GM23338 (cell line): Measurements from ENCODE around the gene CNOT4. TPM values are rescaled to one million over a fixed set of nuclear protein-coding genes. Genes with fewer than 3 reads are reported as not detected.

Source experiments
- ATAC-seq: fragments of 200-7000 bp; cut with Tn5 transposase; 3 replicates; pipeline ENCODE4 v1.9.1; 2020
- DNase-seq: peaks from one replicate; pipeline ENCODE4 v3.0.0-alpha.2; 2015; ENCODE audit warnings: low spot score
- H2AFZ ChIP-seq: fragments of 200-600 bp; sonication (generic); 2 replicates; pipeline ENCODE4 v1.8.0; 2016; ENCODE audit warnings: antibody characterized with exemption, mild to moderate bottlenecking, moderate library complexity
- H3F3A ChIP-seq: fragments of 200-600 bp; sonication (generic); replicated peaks from 2 replicates; pipeline ENCODE4 v1.8.0; 2017; ENCODE audit warnings: antibody characterized with exemption, mixed run types, low read depth
- H3K27ac ChIP-seq: fragments of 200-600 bp; sonication (generic); 2 replicates; pipeline ENCODE4 v1.6.1; 2016; ENCODE audit warnings: low read depth
- H3K27me3 ChIP-seq: fragments of 200-600 bp; sonication (generic); 2 replicates; pipeline ENCODE4 v1.8.0; 2016; ENCODE audit warnings: mild to moderate bottlenecking, mixed run types, moderate library complexity; ENCODE audit not compliant: insufficient read depth
- H3K36me3 ChIP-seq: fragments of 200-600 bp; sonication (generic); 2 replicates; pipeline ENCODE4 v1.8.0; 2016; ENCODE audit warnings: mild to moderate bottlenecking; ENCODE audit not compliant: insufficient read depth
- H3K4me1 ChIP-seq: fragments of 200-600 bp; sonication (generic); 2 replicates; pipeline ENCODE4 v1.8.0; 2016; ENCODE audit warnings: mild to moderate bottlenecking, moderate library complexity; ENCODE audit not compliant: insufficient read depth
- H3K4me2 ChIP-seq: fragments of 200-600 bp; sonication (generic); 2 replicates; pipeline ENCODE4 v1.7.1; 2017; ENCODE audit warnings: mixed run types
- H3K4me3 ChIP-seq: fragments of 200-600 bp; sonication (generic); 2 replicates; pipeline ENCODE4 v1.6.1; 2016; ENCODE audit warnings: mixed run types
- H3K79me2 ChIP-seq: fragments of 200-600 bp; sonication (generic); replicated peaks from 2 replicates; pipeline ENCODE4 v1.8.0; 2017; ENCODE audit warnings: mild to moderate bottlenecking; ENCODE audit not compliant: insufficient read depth
- H3K9me2 ChIP-seq: fragments of 200-600 bp; sonication (generic); 2 replicates; pipeline ENCODE4 v1.8.0; 2017; ENCODE audit not compliant: insufficient read depth
- H4K20me1 ChIP-seq: fragments of 200-600 bp; sonication (generic); replicated peaks from 2 replicates; pipeline ENCODE4 v1.8.0; 2017; ENCODE audit warnings: mild to moderate bottlenecking; ENCODE audit not compliant: insufficient read depth
- H3K27ac Mint-ChIP-seq: 2 replicates; pipeline ENCODE4 v1.8.0; 2020; ENCODE audit warnings: inconsistent platforms, mild to moderate bottlenecking, moderate library complexity, mixed read lengths
- H3K27me3 Mint-ChIP-seq: 3 replicates; pipeline ENCODE4 v1.8.0; 2022; ENCODE audit warnings: low read depth, mild to moderate bottlenecking, moderate library complexity, mixed read lengths, inconsistent platforms; ENCODE audit not compliant: insufficient read depth, poor library complexity
- H3K36me3 Mint-ChIP-seq: 3 replicates; pipeline ENCODE4 v1.8.0; 2021; ENCODE audit warnings: low read depth, mild to moderate bottlenecking, inconsistent platforms, moderate library complexity, mixed read lengths
- H3K4me1 Mint-ChIP-seq: 3 replicates; pipeline ENCODE4 v1.8.0; 2020; ENCODE audit warnings: mild to moderate bottlenecking, inconsistent platforms, mixed read lengths
- H3K4me3 Mint-ChIP-seq: 3 replicates; pipeline ENCODE4 v1.8.0; 2021; ENCODE audit warnings: moderate library complexity, mild to moderate bottlenecking, inconsistent platforms, mixed read lengths
- H3K9me3 Mint-ChIP-seq: 3 replicates; pipeline ENCODE4 v1.8.0; 2020; ENCODE audit warnings: moderate library complexity, mild to moderate bottlenecking, inconsistent platforms, mixed read lengths
- CREB1 ChIP-seq: fragments of 250-450 bp; sonication (Bioruptor Pico); IDR thresholded peaks from 2 replicates; pipeline ENCODE4 v1.5.0; 2020; ENCODE audit warnings: low read depth, mild to moderate bottlenecking, moderate library complexity
- CTCF ChIP-seq, 2 experiments: fragments of 200-600 bp in 1 of 2; sonication (generic) in 1 of 2; conservative IDR thresholded peaks; 2 replicates each; pipeline versions ENCODE4 v1.5.1 to v1.6.1; 2016 to 2017; ENCODE audit warnings: antibody characterized with exemption in 2 of 2, low read depth in 2 of 2, mild to moderate bottlenecking in 2 of 2, moderate library complexity in 1 of 2
- EZH2 ChIP-seq: fragments of 200-600 bp; sonication (generic); IDR thresholded peaks from one replicate; pipeline ENCODE4 v1.8.0; 2017; ENCODE audit warnings: antibody characterized with exemption, mild to moderate bottlenecking, low read depth; ENCODE audit not compliant: unreplicated experiment
- JUNB ChIP-seq: IDR thresholded peaks from one replicate; pipeline ENCODE4 v1.6.1; 2016; ENCODE audit warnings: antibody characterized with exemption; ENCODE audit not compliant: unreplicated experiment
- NANOG ChIP-seq: IDR thresholded peaks from 2 replicates; pipeline ENCODE4 v1.6.1; 2016; ENCODE audit warnings: antibody characterized with exemption, borderline replicate concordance
- REST ChIP-seq: IDR thresholded peaks from one replicate; pipeline ENCODE4 v1.6.1; 2018; ENCODE audit warnings: antibody characterized with exemption; ENCODE audit not compliant: unreplicated experiment
- ZNF114 ChIP-seq: fragments of 250-450 bp; sonication (Bioruptor Pico); IDR thresholded peaks from 2 replicates; pipeline ENCODE4 v1.5.0; 2020; ENCODE audit warnings: mild to moderate bottlenecking, moderate library complexity
- ZNF462 ChIP-seq: fragments of 250-450 bp; sonication (Bioruptor Pico); IDR thresholded peaks from 2 replicates; pipeline ENCODE4 v1.5.0; 2020; ENCODE audit warnings: mild to moderate bottlenecking, moderate library complexity
- polyA plus RNA-seq: library from polyadenylated mRNA; unstranded; fragments of >200 nt; fragmentation: Nextera tagmentation; extraction: Ambion mirVana; gene quantifications from 2 replicates; pipeline ENCODE4 v1.2.1, GENCODE V29; 2016
- total RNA-seq: library from RNA; depleted of rRNA; stranded (reverse); fragments of >200 nt; shearing (Covaris generic); gene quantifications from 2 replicates; pipeline ENCODE4 v1.2.3, GENCODE V29; 2014

The CNOT4 gene
- total and polyA plus RNA-seq, 2 experiments from 2014 or later: 18.9 to 26.2 TPM

GRCh38 chr7:135467207-135467711 lies 42.6 kb downstream of the CNOT4 start (continued):
- TF ChIP-seq REST: no peak

GRCh38 chr7:135466442-135467206 lies 43.3 kb downstream of the CNOT4 start:
- H3K4me3 Mint-ChIP-seq: no peak overlapping the region
- no peak overlapping the region for H2AFZ ChIP-seq
- H3K27ac Mint-ChIP-seq: no peak overlapping the region
- no peaks in the 10 kb centered on the region; the same call in 2 of the 3 replicates for H3K9me3 Mint-ChIP-seq
- no peak for ATAC-seq
- no peak overlapping the region for H3K4me3 ChIP-seq
- no peaks in the 10 kb centered on the region; the same call in 2 of the 3 replicates for H3K36me3 Mint-ChIP-seq
- no peaks in the 10 kb centered on the region for H3K27me3 Mint-ChIP-seq
- no peak for DNase-seq
- H3K36me3 ChIP-seq: no peaks in the 10 kb centered on the region
- H3K79me2 ChIP-seq: peaks cover 83% of the 10 kb centered on the region
- no peaks in the 10 kb centered on the region for H3K9me2 ChIP-seq
- no peaks in the 10 kb centered on the region for H3K27me3 ChIP-seq
- H4K20me1 ChIP-seq: peaks cover 21% of the 10 kb centered on the region
- H3K4me1 ChIP-seq: no peaks in the 10 kb centered on the region
- no peaks in the 10 kb centered on the region for H3F3A ChIP-seq
- no peak overlapping the region for H3K27ac ChIP-seq
- H3K4me2 ChIP-seq: no peak overlapping the region
- no peaks in the 10 kb centered on the region for H3K4me1 Mint-ChIP-seq
- TF ChIP-seq CTCF (conservative IDR thresholded peaks at IDR 0.05; ENCODE audit: low read depth in 2 of 2) (no peak), REST (no peak), ZNF114 (CRISPR knock-in tag) (no peak), NANOG (no peak), CREB1 (CRISPR knock-in tag) (no peak), ZNF462 (no peak), JUNB (no peak), EZH2 (no peak)
